ENCODE results near the gene ZNHIT1. TPM values are rescaled to one million over a fixed set of nuclear protein-coding genes. Genes with fewer than 3 reads are reported as not detected.
"Not testable (repeated sequence)": the region's sequence is repeated elsewhere in the genome, so short reads cannot be mapped to it uniquely, and the experiment has no call there.

Gene ZNHIT1
- total RNA-seq, 1 donor from 2014 or later: 115 TPM

GRCh38 chr7:101258243-101258731 is 40.3 kb downstream of the ZNHIT1 start:
- Mint-ChIP-seq H3K4me3 (ENCODE audit: unreplicated experiment) (no peak overlapping the region), H3K9me3 (ENCODE audit: unreplicated experiment) (no peaks in the 10 kb centered on the region), H3K36me3 (ENCODE audit: low read depth, unreplicated experiment) (no peaks in the 10 kb centered on the region), H3K4me1 (ENCODE audit: low read depth, unreplicated experiment) (no peaks in the 10 kb centered on the region), H3K27ac (ENCODE audit: unreplicated experiment) (no peak overlapping the region), H3K27me3 (ENCODE audit: low read depth, unreplicated experiment) (peaks cover 4% of the 10 kb centered on the region)
- Histone ChIP-seq H3K4me2 (ENCODE audit: low read length) (no peak overlapping the region), H3K27ac (ENCODE audit: low read depth, low read length) (no peak overlapping the region), H3K9me3 (ENCODE audit: insufficient read depth, low read depth, low read length) (no peaks in the 10 kb centered on the region), H3K36me3 (ENCODE audit: insufficient read depth, low read length) (no peaks in the 10 kb centered on the region), H3K27me3 (ENCODE audit: insufficient read depth, low read length) (no peaks in the 10 kb centered on the region), H3K4me3 (ENCODE audit: insufficient read depth, low read depth, low read length) (no peak overlapping the region), H3K4me1 (ENCODE audit: insufficient read depth, low read length) (no peaks in the 10 kb centered on the region), H3K79me2 (ENCODE audit: insufficient read depth, low read length) (no peaks in the 10 kb centered on the region), H4K20me1 (ENCODE audit: insufficient read depth, low read length) (no peaks in the 10 kb centered on the region), H3K9ac (ENCODE audit: low read length) (no peak overlapping the region), H2AFZ (ENCODE audit: low read depth, low read length) (no peak overlapping the region)
- TF ChIP-seq CTCF (IDR thresholded peaks at IDR 0.05; ENCODE audit: insufficient read depth, low read depth, low read length) (no peak), EZH2 (IDR thresholded peaks at IDR 0.05; ENCODE audit: insufficient read depth, low read length) (no peak)
- FAIRE-seq (no peak), DNase-seq (ENCODE audit: low read depth) (no peak)

- H3K36me3 ChIP-seq (ENCODE audit: insufficient read depth, low read length); H3K4me3 ChIP-seq (ENCODE audit: insufficient read depth, low read depth, low read length); H3K9me3 ChIP-seq (ENCODE audit: insufficient read depth, low read depth, low read length); H3K4me3 Mint-ChIP-seq (ENCODE audit: unreplicated experiment); H3K27me3 ChIP-seq (ENCODE audit: insufficient read depth, low read length); H3K27ac Mint-ChIP-seq (ENCODE audit: unreplicated experiment); H3K27me3 Mint-ChIP-seq (ENCODE audit: low read depth, unreplicated experiment); FAIRE-seq; H3K9ac ChIP-seq (ENCODE audit: low read length); H3K9me3 Mint-ChIP-seq (ENCODE audit: unreplicated experiment); H4K20me1 ChIP-seq (ENCODE audit: insufficient read depth, low read length); DNase-seq (ENCODE audit: low read depth); H3K79me2 ChIP-seq (ENCODE audit: insufficient read depth, low read length); H3K4me1 ChIP-seq (ENCODE audit: insufficient read depth, low read length); H2AFZ ChIP-seq (ENCODE audit: low read depth, low read length); H3K4me1 Mint-ChIP-seq (ENCODE audit: low read depth, unreplicated experiment); H3K27ac ChIP-seq (ENCODE audit: low read depth, low read length); H3K36me3 Mint-ChIP-seq (ENCODE audit: low read depth, unreplicated experiment); H3K4me2 ChIP-seq (ENCODE audit: low read length): not testable (repeated sequence)
Measured at GRCh38 chr7:101264102-101264706, 46.2 kb downstream of the ZNHIT1 start.

GRCh38 chr7:101265622-101266516 is 47.9 kb downstream of the ZNHIT1 start:
- Mint-ChIP-seq H3K9me3 (ENCODE audit: unreplicated experiment) (no peaks in the 10 kb centered on the region), H3K27me3 (ENCODE audit: low read depth, unreplicated experiment) (no peaks in the 10 kb centered on the region), H3K4me1 (ENCODE audit: low read depth, unreplicated experiment) (no peaks in the 10 kb centered on the region), H3K36me3 (ENCODE audit: low read depth, unreplicated experiment) (no peaks in the 10 kb centered on the region), H3K27ac (ENCODE audit: unreplicated experiment) (no peak overlapping the region), H3K4me3 (ENCODE audit: unreplicated experiment) (no peak overlapping the region)
- no peaks in the 10 kb centered on the region for H4K20me1 ChIP-seq (ENCODE audit: insufficient read depth, low read length)
- no peak overlapping the region for H3K4me2 ChIP-seq (ENCODE audit: low read length)
- H3K27ac ChIP-seq (ENCODE audit: low read depth, low read length): no peak overlapping the region
- no peaks in the 10 kb centered on the region for H3K36me3 ChIP-seq (ENCODE audit: insufficient read depth, low read length)
- H2AFZ ChIP-seq (ENCODE audit: low read depth, low read length): no peak overlapping the region
- H3K27me3 ChIP-seq (ENCODE audit: insufficient read depth, low read length): peaks cover 2% of the 10 kb centered on the region
- DNase-seq (ENCODE audit: low read depth): no peak
- FAIRE-seq: no peak
- no peaks in the 10 kb centered on the region for H3K79me2 ChIP-seq (ENCODE audit: insufficient read depth, low read length)
- no peak overlapping the region for H3K9ac ChIP-seq (ENCODE audit: low read length)
- no peaks in the 10 kb centered on the region for H3K4me1 ChIP-seq (ENCODE audit: insufficient read depth, low read length)
- TF ChIP-seq EZH2 (IDR thresholded peaks at IDR 0.05; ENCODE audit: insufficient read depth, low read length) (no peak), CTCF (IDR thresholded peaks at IDR 0.05; ENCODE audit: insufficient read depth, low read depth, low read length) (no peak)
- no peak overlapping the region for H3K4me3 ChIP-seq (ENCODE audit: insufficient read depth, low read depth, low read length)
- H3K9me3 ChIP-seq (ENCODE audit: insufficient read depth, low read depth, low read length): no peaks in the 10 kb centered on the region
